Adrenal gland (tissue), 5 donors: ENCODE measurements around the gene CAMTA1.

ENCODE experiments used
- CTCF ChIP-seq, 6 experiments: fragments of 450-650 bp in 4 of 6; fragments of 200-600 bp in 2 of 6; sonication (generic) in 1 of 6; IDR thresholded peaks; 1 replicate in 5 of 6; 2 replicates in 1 of 6; pipeline versions ENCODE4 v1.5.1 to v1.8.0; 2016 to 2021; ENCODE audit warnings: antibody characterized with exemption in 6 of 6, mild to moderate bottlenecking in 2 of 6, moderate library complexity in 1 of 6
- POLR2A ChIP-seq, 2 donors: fragments of 450-650 bp; IDR thresholded peaks; one replicate each; pipeline ENCODE4 v1.6.1; 2017; ENCODE audit warnings: antibody characterized with exemption in 2 of 2, mild to moderate bottlenecking in 2 of 2, moderate library complexity in 1 of 2
- donor health status: DM: no; HTN: no; CAD: no.

- TF ChIP-seq CTCF (IDR thresholded peaks at IDR 0.05) (no peak), POLR2A (IDR thresholded peaks at IDR 0.05) (no peak)
Observed at GRCh38 chr1:6950001-6950765, 164.9 kb downstream of the CAMTA1 start.
